GM19452 (cell line): Measurements from ENCODE around the gene ST7.
"Not testable (repeated sequence)": the region's sequence is repeated elsewhere in the genome, so short reads cannot be mapped to it uniquely, and the experiment has no call there.

Experiments used
- ATAC-seq: cut with Tn5 transposase; IDR thresholded peaks from one replicate; pipeline ENCODE4 v1.9.1; 2021; ENCODE audit not compliant: unreplicated experiment

Gene ST7

DNA sequence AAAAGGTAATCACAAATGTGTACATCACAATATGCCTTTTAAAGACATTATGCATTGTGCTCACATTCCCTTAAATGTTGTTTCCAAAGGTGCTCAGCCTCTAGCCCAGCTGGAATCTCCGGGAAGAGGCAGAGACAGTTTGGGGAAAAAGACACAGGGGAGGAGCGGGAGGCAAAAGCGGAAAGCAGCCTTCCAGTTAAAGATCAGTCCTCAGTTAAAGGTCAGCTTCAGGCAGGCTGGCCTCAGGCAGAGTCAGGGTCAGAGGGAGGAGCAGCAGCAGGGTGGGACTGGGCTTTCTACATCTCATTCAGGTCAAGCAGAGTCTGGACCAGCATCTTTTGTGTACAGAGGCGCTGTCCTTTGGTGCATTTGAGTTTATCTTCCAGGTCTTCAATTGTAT, 18.6 kb downstream of the ST7 start:
- no peak for ATAC-seq

DNA sequence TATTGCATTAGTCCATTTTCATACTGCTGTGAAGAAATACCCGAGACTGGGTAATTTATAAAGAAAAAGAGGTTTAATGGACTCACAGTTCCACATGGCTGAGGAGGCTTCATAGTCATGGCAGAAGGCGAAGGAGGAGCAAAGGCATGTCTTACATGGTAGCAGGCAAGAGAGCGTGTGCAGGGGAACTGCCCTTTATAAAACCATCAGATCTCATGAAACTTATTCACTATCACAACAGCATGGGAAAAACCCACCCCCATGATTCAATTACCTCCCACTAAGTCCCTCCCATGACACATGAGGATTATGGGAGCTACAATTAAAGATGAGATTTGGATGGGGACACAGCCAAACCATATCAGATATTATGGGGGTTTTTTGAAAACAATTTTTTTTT, 21.7 kb downstream of the ST7 start:
- not testable (repeated sequence) for ATAC-seq

DNA sequence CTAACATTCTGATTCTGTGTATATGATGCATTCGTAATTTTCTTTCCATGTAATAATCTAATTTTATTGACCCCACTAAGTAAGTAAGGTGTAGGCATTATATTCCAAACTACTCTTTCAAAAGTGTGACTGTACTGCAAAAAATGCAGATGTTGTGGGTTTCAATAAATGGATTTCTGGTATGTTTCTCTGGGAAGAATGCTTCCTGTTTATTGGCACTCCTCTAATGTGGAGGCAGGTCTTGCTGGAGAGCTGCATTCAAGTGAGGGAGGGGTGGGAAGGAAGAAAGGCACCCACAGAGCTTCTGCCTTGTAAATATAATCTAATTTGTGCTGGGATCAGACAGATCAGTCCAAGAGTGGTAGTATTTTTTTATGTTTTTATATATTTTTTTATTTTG, 23.9 kb downstream of the ST7 start:
- no peak for ATAC-seq

GRCh38 chr7:116978006-116978405, 24.7 kb downstream of the ST7 start:
- ATAC-seq: no peak

GRCh38 chr7:116979430-116979829, 26.1 kb downstream of the ST7 start:
- no peak for ATAC-seq

GRCh38 chr7:116980354-116980753, 27.1 kb downstream of the ST7 start:
- ATAC-seq: no peak

GRCh38 chr7:116981939-116982338, 28.6 kb downstream of the ST7 start:
- ATAC-seq: no peak

- ATAC-seq: no peak
These were observed 31.2 kb downstream of the ST7 start for GRCh38 chr7:116984511-116984910.

DNA sequence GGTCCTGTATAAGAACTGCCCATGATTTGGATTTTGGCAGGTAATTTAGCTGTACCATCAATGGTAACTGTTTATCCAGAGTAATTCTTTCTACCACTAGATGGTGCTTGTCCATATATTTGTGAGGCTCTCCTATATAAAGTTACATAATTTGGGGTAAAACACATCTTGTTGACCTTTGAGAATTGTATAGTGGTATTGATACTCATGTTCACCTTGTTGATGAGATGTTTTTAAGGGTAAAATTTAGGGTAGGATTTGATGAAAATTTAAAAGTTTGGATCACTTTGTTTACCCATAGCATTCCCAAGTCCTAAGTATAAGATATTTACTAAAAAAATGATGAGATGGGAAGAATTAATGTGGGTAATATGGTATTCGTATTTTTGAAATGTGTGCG, 31.6 kb downstream of the ST7 start:
- ATAC-seq: no peak

- ATAC-seq: no peak
These were observed 32.3 kb downstream of the ST7 start for GRCh38 chr7:116985575-116985974.

DNA sequence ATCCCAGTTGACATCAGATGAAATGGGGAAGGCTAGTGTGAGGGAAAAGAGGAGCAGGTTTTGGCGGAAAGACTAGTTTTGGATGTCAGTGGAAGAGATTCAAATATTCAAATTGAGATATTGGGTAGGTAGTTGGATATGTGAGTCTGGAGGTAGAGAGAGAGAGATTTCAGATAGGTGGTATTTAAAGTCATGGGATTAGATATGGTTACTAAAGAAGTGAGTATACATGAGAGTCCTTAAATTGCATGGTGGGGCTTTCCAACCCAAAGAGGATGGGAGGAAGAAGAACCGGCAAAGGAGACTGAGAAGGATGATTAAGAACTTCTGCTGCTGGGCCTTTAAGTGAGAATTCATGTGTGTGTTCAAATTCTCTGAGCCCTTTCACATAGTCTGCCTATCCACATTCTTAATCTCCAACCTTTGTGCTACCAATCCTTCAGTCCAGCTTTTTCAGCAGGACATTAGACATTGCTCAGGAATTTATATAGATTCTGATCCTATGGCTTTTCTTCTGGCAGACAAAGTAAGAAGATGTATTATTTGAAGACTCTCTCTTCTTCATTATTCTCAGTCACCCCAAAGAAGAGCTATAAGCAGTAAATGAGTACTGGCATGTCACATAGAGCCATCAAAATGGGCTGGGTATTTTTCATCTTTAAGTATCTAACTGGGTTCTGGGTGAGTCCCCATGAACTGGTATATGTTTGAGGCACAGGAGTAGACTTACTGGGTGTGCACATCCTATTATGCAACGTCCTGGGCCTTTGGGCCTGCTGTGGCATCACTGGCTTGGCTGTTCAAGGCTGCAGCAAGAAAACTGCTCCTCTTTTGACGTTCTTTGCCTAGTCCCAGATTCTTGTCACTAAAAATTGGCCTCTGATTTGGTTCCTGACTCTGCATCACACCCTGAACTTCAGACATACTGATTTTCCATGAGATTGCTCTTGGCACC, 33.6 kb downstream of the ST7 start:
- ATAC-seq: no peak

- ATAC-seq: no peak
These were observed 35.2 kb downstream of the ST7 start for GRCh38 chr7:116988363-116988989.

- ATAC-seq: no peak
These were observed 36.8 kb downstream of the ST7 start for GRCh38 chr7:116990056-116990455.

- no peak for ATAC-seq
These were observed 37.9 kb downstream of the ST7 start for GRCh38 chr7:116991233-116991632.

DNA sequence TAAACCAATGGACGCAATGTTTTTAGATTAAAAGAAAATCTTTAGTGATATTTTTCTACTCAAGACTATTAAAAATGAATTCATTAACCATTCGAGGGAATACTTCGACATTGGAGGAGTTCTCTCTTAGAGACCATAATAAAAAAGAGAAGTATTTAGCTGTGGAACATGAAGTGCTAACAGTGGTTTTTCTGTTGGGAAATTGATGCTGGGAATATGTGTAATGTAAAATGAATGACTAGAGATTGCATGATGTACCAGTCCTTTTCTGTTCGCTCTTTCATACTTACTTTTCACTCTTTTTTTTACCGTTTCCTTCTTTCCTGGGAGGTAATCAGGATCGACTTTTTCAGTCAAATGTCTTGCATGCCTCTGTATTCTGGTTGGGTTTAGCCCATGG, 41.3 kb downstream of the ST7 start:
- ATAC-seq: no peak

DNA sequence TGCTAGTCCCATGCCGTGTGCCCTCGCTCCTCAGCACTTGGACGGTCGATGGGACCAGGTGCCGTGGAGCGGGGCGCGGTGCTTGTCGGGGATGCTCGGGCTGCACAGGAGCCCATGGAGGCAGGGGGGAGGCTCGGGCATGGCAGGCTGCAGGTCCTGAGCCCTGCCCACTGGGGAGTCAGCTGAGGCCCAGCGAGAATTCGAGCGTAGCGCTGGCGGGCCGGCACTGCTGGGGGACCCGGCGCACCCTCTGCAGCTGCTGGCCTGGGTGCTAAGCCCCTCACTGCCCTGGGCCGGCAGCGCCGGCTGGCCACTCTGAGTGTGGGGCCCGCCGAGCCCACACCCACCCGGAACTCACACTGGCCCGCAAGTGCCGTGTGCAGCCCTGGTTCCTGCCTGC, 44.7 kb downstream of the ST7 start:
- no peak for ATAC-seq

DNA sequence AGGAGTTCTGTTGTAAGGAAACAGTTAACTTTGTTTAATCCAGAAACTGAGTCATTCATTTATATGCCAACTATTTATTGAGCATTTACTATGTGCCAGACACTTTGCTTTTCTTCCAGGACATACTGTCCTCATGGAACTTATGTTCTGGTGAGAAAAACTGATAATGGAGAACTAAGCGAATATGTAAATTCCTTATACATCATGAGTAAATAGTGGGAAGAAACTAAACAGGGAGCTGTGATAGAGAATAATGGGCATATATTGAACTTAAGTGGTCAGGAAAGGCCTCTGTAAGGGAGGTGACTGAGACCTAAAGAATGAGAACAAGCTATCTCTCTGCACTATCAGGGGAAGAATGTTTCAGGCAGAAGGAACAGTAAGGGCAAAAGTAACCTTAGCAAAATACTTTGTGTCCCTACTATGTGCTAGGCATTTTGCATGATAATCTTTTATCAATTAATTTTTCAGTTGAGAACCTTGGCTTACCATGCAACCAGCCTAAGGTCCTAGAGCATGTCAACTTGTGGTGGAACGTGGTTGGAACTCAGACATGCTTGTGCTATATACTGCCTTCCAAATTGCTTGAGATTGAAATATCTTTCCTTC, 45.4 kb downstream of the ST7 start:
- no peak for ATAC-seq

DNA sequence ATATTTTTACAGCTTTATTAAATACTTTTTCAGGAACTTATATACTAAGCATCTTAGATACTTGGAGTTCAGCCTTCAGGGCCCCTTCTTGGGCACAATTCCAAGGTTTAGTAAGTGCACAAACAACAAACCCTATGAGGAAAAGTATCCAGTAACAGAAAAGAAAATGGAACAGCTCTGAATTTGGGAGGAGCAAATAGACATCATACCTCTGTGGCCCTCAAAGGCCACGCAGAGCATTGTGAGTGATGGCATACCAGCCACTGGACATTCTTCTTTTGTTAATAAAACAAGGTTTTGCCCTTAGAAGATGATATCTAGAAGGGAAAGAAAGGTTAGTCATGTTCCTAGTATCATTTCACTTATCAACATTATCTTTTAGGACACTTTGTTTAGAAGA, 46.0 kb downstream of the ST7 start:
- ATAC-seq: no peak

- ATAC-seq: no peak
These were observed 48.0 kb downstream of the ST7 start for GRCh38 chr7:117001283-117001682.

- no peak for ATAC-seq
These were observed 51.6 kb downstream of the ST7 start for GRCh38 chr7:117004899-117005298.

- ATAC-seq: no peak
These were observed 52.1 kb downstream of the ST7 start for GRCh38 chr7:117005449-117005848.
